Midbrain (tissue), 1 donor: ENCODE measurements around the gene ZNF334.

Experiments used
- DNase-seq: peaks from one replicate; lab custom pipeline; 2025; lab: John Stamatoyannopoulos, UW

ZNF334 gene

DNA sequence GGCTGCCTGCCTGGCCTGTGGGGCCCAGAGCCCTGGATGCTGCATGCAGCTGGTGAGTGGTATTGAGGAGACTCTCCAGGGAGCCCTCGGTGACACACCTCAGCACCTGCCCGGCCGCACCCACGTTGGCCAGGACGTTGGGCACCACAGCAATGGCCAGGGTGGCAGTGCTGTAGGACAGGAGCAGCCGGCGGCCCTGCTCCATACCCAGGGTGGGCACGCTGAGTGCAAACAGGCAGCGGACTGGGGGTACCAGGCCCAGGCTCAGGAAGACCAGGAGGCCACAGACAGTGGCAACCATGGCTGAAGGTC, 32.4 kb upstream of the ZNF334 start:
- DNase-seq: no peak

DNA sequence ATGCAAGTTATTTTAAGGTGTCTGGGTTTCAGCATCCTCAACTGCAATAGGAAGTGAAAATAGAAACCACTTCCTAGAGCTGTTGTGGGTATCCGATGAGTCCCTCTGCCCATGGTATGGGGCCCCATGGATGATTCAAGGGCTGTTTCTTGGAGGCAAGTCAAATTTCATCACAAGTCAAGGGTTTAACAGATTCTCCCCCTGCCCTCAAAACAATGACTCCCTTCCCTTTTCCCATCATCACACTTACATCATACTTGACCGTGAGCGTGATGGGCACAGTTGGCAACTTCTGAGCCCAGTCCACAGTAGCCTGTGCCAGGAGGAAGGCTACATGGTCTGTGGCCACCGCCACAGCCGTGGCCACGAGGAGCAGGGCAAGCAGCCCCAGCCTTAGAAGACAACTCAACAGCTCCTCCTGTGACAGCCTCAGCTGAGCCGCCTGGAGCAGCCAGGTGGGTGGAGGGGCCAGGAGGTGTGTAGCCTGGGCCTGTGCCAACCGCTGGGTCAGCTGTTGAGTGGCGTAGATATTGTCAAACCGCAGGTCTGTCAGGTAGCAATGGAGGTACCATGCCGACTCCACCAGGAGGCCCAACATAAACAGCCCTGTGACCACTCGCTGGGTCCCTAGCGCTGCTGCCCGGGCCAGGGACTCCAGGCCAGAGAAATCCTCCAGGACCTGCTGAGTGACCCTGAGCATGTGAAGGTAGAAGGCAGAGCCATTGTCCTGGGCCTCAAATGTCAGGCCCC, 31.9 kb upstream of the ZNF334 start:
- DNase-seq: no peak

GRCh38 chr20:46544576-46544975, 31.2 kb upstream of the ZNF334 start:
- peak; percentile 7 for DNase-seq

DNA sequence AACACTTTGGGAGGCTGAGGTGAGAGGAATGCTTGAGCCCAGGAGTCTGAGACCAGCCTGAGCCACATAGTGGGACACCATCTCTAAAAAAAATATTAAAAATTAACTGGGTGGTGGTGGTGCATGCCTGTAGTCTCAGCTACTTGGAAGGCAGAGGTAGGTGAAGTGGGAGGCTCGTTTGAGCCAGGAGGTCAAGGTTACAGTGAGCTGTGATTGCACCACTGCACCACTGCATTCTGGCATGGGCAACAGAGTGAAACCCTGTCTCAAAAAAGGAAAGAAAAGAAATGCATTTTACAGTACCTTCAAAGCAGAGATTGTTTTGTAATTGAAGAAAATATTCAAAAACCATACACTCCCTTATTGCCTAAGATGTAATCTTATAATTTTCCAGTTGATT, 30.6 kb upstream of the ZNF334 start:
- DNase-seq: no peak

DNA sequence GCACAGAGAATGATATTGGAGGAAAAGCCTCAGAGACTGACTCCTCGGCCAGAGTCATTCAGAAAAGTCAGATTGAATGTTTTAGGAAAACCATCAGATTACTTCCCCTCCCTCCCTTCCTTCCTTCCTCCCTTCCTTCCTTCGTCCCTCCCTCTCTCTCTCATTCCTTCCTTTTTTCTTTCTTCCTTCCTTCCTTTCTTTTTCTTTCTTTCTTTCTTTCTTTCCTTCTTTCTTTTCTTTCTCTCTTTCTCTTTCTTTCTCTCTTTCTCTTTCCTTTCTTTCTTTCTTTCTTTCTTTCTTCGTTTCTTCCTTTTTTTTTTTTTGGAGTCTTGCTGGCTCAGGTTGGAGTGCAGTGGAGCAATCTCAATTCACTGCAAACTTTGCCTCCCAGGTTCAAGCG, 29.7 kb upstream of the ZNF334 start:
- DNase-seq: no peak

DNA sequence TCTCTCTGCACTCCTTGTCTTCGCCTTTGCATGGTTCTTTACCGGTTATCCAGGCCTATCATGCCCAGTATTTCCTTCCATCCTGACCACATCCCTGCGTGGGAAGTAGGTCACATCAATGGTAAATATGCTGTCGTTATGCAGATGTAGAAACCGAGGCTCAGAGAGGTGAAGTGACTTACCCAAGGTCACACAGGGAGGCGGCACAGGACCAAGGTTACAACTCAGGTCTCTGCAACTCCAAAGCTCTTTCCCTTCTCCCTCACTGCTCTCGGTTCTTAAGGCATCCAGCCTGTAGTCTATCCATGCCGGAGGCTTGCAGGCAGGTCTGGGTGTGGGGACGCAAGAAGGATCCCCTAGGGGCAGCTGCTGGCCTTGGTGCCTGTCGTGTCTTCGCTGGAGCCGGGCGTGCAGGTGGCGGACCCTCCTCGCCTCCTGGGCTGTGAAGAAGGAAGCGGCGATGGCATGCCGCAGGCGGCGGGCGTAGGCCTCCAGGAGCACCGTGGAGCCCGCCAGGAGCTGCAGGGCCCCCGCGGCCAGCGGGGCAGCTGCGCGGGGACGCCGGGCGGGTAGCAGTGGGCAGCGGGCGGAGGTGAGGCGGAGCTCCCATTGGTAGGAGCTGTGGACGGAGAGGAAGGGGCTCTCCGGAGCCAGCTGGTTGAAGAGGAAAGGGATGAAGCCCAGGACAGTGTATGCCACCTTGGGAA, 28.0 kb upstream of the ZNF334 start:
- no peak for DNase-seq

DNA sequence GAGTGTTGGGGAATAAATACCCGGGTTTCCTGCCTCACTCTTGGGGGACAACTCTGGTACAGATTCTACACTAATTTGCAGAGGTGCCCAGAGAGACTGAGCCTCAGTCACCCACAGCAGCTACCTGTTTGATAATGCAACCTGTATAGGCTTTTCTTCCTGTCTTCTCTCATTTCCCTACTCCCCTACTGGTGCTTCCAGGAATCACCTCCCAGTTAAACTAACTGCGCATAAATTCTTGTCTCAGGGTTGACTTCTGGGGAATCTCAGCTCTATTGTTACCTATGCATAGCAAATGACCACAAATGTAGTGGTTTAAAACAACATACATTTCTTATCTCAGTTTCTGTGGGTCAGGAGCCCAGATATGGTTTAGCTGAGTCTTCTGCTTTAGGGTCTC, 25.8 kb upstream of the ZNF334 start:
- DNase-seq: no peak

GRCh38 chr20:46530640-46531039, 17.3 kb upstream of the ZNF334 start:
- no peak for DNase-seq

DNA sequence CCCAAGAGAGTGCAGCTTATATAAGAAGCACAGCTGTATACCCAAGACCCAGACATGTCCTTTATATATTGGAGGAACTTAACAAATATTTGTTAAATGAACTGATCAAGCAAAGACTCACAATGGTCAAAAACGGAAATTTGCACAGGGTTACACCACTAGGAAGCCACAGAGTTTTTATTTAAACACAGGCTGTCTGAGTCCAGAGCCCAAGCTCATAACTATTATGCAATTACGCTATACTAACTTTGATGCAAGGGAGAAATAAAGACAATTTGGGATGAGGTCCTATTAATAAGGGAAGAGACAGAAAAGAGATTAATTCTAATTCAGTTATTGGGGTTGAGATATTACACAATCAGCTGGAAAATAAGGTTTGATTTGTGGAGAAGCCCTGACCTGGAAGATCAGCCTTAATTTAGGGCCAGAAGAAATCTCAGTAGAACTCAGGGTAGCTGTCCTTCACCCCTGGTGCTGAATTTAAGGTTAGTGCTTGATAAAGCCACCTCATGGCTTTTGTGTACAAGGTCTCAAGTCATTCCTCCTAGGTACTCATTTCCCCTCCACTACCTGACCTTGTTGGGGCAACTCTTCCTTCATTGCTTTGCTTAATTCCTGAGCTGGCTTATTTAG, 10.5 kb upstream of the ZNF334 start:
- no peak for DNase-seq

DNA sequence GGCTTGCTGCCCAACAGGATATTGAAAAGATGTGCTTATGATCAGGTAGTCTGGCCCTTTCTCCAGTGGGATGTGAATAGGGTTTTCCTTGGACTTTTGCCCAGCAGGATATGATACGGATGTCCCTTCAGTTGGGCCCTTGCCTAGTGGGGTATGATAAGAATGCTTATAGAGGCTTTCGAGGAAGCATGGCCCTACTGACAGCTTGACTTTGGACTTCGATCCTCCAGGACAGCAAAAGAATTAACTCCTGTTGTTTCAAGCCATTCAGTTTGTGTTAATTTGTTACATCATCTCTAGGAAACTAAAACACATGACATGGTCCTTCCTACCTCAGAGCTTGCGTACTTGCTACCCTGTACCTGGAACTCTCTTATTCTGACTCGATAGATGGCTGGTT, 9.7 kb upstream of the ZNF334 start:
- DNase-seq: no peak

DNA sequence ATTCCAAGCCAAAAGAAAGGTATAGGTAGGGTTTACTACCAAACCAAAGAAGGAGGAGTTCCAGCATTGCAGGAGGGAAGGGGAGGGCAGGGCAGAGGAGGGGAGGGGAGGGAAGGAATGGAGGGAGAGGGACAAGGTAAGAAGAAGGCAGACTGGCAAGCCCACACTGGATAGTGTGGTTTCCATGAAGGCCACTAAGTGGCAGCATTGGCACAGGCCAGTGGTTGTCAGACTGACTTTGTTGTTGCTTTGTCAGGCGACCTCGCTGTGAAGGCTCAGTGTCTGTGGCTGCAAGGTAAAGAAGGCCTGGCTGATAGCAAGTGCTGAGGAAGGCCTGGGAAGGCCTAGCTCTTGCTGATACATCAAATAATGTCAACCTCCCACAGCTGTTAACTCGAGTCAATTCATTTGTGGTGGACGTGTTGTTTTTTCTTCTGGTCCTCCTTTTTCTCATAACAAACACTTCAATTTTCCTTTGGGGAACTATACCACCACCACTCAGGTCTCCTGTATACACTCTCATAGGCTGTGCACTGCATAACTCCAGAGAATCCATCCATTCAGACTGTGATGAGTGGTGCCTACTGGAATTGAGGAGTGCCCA, 7.7 kb upstream of the ZNF334 start:
- peak; percentile 45 for DNase-seq

GRCh38 chr20:46520540-46520939, 7.2 kb upstream of the ZNF334 start:
- DNase-seq: no peak

DNA sequence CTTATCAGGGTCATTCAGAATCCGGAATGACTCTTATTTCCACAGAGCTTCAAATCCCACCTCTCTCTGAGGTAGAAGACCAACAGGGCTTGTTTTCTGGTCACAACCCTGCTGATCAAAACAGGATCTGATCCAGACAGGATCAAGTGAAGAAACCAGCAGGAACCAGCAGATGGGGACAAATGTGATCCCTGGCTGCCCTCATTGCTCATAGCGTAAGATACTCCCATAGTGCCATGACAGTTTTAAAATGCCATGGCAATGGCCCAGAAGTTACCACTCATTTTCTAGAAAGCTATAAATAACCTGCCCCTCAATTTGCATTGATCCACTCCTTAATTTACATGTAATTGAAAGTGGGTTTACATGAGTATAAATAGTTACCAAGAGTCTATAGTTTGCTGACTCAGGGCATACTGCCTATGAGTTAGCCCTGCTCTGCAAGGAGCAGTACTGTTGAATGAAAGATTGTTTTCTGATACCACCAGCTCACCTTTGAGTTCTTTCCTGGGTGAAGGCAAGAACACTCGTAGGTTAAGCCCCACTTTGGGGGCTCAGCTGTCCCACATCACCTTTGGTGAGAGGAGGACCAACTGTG, 6.2 kb upstream of the ZNF334 start:
- DNase-seq: no peak

GRCh38 chr20:46509523-46509922, 3.8 kb downstream of the ZNF334 start:
- DNase-seq: no peak

- no peak for DNase-seq
These were observed 5.5 kb downstream of the ZNF334 start for GRCh38 chr20:46507760-46508407.

- DNase-seq: no peak
These were observed 7.9 kb downstream of the ZNF334 start for GRCh38 chr20:46505506-46505905.

GRCh38 chr20:46501961-46502360, 11.4 kb downstream of the ZNF334 start:
- no peak for DNase-seq

DNA sequence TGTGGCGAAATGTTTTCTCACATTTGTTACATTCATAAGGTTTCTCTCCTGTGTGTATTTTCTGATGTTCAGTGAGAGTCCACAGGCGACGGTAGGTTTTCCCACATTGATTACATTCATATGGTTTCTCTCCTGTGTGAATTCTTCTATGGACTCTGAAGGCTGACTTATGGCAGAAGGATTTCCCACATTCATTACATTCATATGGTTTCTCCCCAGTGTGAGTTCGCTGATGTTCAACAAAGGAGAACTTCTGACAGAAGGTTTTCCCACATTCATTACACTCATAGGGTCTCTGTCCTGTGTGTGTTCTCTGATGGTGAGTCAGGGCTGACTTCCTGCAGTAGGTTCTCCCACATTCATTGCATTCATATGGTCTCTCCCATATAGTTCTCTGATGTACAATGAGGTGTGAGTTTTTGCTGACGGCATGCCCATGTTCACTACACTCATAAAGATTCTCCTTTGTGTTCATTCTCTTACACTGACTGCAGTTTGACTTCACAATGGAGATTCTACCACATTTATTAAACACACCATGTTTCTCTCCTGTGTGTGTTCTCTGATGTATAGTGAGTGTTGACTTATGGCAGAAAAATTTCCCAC, 11.9 kb downstream of the ZNF334 start:
- no peak for DNase-seq

- DNase-seq: no peak
These were observed 19.3 kb downstream of the ZNF334 start for GRCh38 chr20:46494077-46494476.

DNA sequence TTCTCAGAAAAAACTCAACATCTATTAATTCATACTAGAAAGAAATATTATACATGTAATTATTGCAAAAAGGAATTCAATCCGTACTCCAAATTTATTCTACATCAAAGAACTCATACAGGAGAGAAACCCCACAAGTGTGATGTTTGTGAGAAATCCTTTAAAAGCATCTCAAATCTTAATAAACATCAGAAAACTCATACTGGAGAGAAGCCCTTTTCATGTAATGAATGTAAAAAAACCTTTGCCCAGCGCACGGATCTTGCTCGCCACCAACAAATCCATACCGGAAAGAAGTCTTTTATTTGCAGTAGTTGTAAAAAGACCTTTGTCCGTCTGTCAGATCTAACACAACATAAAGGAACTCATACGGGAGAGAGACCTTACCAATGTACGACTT, 22.0 kb downstream of the ZNF334 start:
- no peak for DNase-seq

- no peak for DNase-seq
These were observed 24.9 kb downstream of the ZNF334 start for GRCh38 chr20:46488451-46488850.

- no peak for DNase-seq
These were observed 25.7 kb downstream of the ZNF334 start for GRCh38 chr20:46487628-46488027.
